Peyer's patch (tissue), 4 donors: Measurements from ENCODE around the gene CCDC167.

ENCODE experiments used
- CTCF ChIP-seq, 6 experiments: fragments of 450-650 bp in 4 of 6; fragments of 200-600 bp in 2 of 6; sonication (generic) in 1 of 6; IDR thresholded peaks; one replicate each; pipeline ENCODE4 v1.5.1; 2017 to 2019; ENCODE audit warnings: antibody characterized with exemption in 6 of 6, mild to moderate bottlenecking in 3 of 6, moderate library complexity in 1 of 6
- POLR2A ChIP-seq, 2 donors: fragments of 450-650 bp; IDR thresholded peaks; one replicate each; pipeline ENCODE4 v1.5.1; 2017; ENCODE audit warnings: antibody characterized with exemption in 2 of 2, mild to moderate bottlenecking in 2 of 2, moderate library complexity in 2 of 2

- TF ChIP-seq CTCF (IDR thresholded peaks at IDR 0.05) (no peak), POLR2A (IDR thresholded peaks at IDR 0.05) (no peak)
These were observed 58.0 kb downstream of the CCDC167 start for GRCh38 chr6:37441651-37442050.
